ENCODE measurements around the gene SEC16A.

SEC16A gene

DNA sequence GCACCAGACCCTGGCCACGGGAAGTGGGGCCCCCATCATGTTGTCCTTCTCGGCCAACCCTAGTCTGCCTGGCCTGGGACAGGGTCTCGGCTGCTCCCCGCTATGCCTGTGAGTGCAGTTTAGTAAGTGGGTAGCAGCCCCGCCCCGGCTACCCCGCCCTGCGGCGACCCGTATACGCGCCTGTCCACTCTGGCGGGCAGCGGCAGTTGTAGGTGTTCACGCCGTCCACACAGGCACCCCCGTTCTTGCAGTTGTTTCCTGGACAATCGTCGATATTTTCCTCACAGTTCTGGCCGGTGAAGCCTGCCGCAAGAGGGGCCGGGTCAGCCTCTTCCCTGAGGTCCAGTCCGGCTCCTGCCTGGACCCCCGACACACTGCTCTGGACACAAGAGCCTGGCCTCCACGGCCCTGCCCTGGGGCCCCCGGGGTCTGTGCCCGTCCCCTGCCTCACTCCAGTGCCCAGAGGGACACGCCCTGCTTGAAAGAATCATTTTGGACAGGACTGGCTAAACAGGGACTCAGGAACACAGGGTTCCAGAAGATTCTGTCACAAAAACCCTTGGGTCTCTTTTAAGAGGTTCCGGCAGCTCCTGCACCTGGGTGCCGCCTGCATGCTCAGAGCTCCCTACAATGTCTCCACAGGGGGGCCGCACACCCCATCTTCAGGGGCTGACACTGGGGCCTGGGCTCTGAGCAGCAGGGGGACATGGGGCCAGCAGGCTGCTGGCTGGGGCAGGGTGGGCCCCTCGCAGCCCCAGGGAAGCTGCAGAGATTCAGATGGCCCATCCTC, 36.6 kb upstream of the SEC16A start:
- DNase-seq = no peak

DNA sequence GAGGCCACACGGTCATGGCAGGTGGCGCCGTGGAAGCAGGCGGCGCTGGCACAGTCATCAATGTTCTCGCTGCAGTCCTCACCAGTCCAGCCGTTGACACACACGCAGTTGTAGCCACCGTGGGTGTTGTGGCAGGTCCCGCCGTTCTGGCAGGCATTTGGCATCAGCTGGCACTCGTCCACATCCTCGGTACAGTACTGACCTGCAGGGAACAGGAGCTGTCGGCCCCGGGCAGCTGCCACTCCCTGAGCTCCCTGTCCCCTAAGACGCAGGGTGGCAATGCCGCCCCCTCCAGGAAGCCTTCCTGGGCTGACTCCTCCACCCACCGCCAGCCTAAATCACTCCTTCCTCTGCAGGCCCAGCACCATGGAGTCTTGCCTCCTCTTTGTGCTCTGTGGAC, 35.8 kb upstream of the SEC16A start:
- no peak for DNase-seq

DNA sequence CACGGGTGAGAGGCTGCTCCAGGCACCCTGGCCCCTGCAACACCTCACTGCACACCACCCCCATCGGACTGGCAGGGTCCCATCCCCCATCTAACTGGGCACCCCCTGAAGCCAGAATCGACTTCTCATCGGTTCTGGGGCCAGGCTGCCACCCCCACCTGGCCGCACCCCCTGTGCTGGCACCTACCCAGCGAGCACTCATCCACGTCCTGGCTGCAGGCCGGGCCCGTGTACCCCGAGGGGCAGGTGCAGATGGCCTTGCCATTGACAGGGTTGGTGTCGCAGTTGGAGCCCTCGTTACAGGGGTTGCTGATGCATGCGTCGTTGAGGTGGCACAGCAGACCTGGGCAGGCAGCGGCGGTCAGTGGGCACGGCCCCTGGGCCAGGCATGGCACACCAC, 35.1 kb upstream of the SEC16A start:
- no peak for DNase-seq

DNA sequence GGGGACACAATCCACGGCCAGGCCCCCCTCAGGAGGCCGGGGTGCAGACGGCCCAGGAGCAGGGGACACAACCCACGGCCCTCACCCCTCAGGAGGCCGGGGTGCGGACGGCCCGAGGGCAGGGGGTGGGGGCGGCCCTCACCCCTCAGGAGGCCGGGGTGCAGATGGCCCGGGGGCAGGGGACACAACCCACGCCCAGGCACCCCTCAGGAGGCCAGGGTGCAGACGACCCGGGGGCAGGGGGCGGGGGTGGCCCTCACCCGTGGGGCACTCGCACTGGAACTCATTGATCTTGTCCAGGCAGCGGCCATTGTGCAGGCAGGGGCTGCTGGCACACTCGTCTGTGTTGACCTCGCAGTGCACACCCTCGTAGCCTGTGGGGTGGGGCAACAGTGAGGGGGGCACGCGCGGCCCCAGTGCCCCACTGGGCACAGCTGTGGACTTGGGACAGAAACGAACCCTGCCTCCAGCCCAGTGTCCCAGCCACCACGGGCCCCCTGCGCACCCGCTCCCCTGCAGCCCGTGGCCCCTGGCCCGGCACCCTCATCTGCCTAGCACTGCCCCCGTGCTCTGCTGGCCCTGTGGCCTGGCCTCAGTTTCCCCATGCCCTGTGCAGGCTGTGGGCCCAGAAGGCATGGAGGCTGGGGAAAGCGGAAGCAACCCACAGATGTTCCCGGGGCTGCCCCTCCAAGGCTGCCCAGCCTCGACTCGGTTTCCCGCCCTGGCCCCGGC, 34.3 kb upstream of the SEC16A start:
- DNase-seq = no peak

DNA sequence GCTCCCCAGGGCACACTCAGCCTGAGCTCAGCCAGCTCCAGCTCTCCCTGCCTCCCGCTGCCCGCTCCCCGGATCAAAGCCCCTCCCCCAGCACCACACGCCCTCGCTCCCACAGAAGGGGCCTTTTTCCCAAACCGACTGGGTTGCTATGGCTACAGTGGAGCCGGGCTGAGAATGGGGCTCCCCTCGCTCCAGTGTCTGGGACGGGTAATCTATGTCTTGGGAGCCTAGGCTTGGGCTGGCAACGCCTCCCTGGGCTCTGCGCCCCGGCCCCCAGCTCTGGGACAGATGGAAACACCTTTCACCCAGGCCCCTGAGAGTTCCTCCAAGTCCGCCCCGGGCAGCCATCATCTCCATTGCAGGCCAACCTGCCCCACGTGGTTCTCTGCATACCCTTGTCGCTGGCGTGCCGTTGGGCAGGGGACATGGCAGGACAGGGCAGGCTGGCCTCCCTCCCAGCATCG, 33.4 kb upstream of the SEC16A start:
- no peak for DNase-seq

DNA sequence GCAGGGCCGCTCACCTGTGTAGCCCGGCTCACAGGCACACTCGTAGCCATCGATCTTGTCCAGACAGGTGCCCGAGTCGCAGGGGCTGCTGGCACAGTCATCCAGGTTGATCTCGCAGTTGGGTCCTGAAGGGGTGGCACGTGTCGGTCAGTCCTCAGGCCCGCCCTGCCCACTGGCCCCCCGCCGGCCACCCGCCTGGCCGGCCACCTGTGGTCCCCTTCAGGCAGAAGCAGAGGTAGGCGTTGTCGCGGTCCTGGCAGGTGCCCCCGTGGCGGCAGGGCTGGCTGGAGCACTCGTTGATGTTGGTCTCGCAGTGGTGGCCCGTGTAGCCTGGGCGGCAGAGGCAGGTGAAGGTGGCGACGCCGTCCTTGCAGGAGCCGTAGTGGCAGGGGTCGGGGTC, 32.4 kb upstream of the SEC16A start:
- DNase-seq = no peak

DNA sequence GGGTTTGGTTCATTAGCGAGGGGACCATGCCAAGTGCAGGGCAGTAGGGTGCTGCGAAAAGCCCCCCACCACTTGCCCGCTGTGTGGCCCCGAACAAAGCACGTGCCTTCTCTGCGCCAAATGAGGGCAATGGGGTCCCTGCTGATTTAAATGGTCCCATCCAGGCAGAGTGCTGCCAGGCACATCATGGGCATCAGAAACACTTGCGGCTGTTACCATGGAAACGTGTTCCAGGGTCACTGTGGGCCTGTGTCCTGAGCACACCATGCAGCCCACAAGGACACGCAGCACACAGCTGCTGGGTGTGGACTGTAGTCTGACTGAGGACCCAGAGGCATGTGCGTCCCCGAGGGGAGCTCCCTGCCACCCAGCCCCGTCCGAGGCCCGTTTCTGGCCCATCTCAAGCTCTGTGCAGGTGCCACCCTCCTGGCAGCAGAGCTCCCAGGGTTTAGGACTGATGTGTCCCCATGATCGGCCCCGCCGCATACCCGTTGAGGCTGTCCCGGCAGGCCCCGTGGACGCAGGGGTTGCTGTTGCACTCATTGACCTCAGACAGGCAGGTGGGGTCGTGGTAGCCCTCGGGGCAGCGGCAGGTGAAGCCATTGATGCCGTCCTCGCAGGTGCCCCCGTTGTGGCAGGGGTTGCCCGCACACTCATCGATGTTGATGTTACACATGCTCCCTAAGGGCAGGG, 31.3 kb upstream of the SEC16A start:
- no peak for DNase-seq

DNA sequence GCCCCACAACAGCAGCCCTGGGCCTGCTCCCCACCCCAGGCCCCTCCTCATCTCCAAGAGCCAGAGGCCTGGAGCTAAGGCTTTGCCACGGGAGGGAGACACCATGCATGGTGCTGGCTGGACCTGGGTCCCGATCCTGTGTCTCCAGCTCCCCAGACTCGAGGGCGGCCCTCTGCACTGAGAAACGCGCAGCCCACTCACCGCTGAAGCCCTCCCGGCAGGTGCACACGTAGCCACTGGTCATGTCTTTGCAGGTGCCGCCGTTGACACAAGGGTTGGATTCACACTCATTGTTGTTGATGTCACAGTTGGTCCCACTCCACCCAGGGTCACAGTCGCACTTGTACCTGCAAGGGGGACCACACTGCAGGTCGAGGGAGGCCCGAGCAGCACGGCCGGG, 30.4 kb upstream of the SEC16A start:
- no peak for DNase-seq

DNA sequence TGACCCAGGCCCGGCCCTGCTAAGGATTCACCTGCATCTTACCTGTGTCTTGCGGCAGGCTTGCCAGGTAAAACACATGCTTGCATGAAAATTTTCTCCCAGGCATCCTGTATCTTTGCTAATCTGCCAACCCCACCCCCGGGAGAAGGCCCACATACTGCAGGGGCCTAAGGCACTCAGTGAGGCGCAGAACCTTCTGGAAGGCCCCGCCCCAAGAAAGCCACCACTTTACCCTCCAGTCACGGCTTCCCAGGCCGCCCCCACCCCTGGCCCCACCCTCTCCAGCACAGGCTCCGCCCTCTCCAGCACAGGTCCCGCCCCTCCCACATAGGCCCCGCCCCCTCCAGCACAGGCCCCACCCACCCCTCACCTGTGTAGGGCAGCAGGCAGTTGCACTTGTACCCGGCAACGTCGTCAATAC, 29.8 kb upstream of the SEC16A start:
- no peak for DNase-seq

DNA sequence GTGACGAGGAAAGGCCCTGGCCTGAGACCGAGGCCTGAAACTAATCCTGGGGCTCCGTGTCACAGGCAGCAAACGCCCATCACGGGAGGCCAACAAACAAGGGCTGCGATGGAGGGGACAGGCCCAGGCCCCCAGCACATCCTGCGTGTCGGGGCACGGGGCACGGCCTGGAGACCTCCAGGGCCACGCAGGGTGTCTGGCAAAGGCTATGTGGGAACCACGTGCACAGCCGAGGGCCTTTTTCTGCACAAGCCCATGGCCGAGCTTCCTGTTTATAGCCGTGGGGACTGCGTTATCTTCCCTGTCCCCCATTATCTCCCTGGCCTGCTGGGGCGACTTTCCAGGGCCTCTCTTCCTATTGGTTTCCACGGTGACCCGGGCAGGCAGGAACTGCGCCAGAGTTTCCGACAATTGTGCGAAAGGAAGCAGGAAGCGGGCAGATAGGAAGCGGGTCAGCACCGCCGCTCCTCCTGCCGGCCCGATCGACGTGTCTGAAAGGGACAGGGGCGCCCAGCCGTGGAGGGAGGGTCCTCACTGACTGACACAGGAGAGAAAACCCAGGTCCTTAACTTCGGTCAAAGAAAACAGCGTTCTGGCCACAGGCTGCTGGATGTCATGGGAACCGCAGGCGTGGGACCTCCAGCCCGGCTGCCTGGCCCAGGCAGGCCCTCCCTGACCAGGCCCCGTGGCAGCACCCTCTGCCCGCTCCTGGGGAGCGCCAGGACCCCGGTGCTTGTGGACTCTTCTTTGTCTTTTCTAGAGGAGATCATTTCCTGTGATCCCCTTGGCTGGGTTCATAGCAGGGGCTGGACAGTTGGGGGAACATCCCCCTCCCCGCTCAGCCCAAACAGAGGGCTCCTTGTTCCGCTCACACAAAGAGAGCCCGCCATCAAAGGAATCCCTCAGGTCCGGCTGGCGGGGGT, 29.1 kb upstream of the SEC16A start:
- DNase-seq = no peak

DNA sequence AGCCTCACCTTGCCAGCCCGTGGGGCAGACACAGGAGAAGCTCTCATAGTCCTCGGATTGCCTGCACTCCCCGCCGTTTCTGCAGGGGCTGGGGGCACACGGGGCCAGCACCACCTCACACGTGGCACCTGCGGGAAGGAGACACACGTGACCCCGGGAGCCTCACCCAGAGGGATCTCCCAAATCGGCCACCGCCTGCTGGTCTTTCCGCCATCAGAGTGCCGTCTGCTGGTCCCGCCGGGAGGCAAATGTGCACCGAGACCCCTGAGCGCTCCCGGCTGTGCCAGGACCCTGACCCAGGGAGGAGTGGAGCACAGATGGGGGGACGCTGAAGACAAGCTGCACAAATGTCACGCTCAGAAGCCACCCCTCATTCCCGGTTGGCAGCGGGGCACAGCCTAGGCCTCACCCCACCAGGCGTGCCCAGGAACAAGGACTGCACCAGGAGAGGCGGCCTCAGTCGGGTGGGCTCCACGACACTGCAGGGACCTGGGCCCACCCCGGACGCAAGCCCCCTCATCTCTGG, 28.4 kb upstream of the SEC16A start:
- DNase-seq = no peak

DNA sequence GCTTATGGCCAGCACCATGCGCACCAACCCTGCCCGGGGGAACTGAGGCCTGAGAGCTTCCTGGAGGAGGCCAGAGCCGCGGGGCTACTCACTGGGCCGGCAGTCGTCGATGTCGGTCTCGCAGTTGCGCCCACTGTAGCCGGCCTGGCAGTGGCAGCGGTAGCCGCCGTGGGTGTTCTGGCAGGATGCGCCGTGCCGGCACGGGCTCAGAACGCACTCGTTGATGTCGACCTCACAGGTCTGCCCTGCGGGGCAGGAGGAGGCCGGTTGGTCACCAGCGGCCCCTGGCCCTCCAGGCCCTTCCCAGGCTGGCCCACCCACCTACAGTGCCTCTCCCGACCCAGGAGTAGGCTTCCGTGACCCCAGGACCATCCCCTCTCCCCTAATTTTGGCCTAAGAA, 27.7 kb upstream of the SEC16A start:
- DNase-seq = no peak

DNA sequence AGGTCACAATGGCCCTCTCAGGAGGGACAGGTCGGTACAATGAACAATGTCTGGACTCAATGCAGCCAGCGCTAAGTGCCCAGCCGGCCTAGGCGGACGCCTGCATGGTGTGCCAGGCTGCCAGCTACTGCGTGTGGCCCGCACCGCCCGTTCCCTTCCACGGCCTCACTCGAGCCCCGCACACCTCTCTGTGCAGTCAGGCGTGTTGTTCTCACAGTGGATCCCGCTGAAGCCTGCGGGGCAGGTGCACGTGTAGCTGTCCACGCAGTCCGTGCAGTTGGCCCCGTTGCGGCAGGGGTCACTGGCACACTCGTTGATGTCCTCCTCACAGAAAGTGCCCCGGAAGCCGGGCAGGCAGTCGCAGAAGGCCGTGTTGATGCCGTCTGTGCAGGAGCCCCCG, 26.7 kb upstream of the SEC16A start:
- no peak for DNase-seq

DNA sequence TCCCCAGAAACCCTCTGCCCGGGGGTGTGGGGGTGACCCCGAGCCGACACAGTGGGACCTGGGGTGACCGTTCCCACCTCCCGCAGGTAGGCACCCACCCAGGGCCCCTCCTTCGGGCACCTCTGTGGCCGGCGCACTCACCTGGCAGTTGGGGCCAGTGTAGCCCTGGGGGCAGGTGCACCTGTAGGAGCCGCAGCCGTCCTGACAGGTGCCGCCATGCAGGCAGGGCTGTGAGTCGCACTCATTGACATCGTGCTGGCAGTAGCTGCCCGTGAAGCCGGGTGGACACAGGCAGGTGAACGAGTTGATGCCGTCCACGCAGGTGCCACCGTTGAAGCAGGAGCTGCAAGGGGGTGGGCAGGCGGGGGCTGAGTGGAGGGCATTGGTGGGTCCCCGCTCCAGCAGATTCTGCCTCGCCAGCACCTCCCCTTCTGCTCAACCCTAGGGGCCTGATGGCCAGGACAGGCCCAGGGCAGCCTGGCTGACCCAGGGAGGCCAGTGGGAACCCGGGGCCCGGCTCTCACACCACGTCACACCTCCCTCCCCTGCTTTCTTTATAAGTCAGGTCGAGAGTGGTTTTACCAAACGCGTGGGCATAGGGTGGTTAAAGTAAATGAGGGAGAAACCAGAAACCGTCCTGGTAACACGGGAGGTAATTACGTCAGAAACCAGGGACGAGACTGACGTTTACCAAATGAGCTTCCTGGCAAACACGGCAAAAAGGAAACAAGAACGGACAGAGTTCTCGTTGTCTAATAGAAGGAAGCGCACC, 26.1 kb upstream of the SEC16A start:
- no peak for DNase-seq

DNA sequence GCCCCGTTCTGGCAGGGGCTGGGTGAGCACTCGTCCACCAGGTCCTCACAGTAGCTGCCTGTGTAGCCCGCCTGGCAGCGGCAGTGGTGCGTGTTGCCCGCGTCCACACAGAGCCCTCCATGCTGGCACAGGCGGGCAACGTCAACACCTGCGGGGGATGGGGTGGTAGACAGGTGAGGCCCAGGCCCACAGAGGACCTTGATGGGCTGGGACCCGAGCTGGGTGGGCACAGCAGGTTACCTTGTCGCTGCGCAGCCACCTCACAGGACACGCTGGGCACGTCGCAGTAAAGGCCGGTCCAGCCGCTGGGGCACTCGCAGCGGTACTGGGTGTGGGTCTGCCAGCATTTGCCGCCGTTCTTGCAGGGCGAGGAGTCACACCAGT, 25.1 kb upstream of the SEC16A start:
- no peak for DNase-seq

DNA sequence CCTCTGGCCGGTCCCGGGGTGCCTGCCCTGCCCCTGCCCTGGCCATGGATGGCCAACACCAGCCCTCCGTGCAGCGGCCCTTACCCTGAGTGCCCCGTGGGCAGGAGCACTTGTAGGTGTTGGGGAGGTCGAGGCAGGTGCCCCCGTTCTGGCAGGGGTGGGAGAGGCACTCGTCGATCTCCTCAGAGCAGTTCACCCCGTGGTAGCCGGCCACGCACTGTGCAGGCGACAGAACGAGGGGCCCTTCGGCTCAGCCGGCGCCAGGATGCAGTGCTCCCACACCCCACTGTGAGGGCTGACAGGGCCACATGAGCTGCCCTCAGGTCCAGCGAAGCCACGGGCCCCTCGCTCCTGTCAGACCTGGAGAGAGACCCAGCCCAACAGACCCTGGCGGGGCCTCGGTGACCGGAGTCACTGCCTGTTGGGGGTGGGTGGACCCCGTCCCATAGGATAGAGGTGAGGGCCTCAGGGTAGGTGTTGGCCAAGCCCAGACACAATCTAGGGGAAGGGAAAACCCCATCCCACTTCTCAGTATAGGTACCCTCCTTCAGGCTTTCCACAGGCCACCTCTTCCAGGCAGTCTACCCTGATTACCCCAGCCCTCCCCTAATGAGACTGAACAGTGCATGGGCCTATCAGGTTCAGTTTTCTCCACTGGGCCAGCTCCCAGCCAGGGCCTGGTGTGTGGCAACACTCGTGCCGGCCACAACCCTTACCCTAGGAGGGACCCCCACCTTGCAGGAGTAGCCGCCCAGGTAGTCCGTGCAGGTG, 24.6 kb upstream of the SEC16A start:
- DNase-seq = no peak

DNA sequence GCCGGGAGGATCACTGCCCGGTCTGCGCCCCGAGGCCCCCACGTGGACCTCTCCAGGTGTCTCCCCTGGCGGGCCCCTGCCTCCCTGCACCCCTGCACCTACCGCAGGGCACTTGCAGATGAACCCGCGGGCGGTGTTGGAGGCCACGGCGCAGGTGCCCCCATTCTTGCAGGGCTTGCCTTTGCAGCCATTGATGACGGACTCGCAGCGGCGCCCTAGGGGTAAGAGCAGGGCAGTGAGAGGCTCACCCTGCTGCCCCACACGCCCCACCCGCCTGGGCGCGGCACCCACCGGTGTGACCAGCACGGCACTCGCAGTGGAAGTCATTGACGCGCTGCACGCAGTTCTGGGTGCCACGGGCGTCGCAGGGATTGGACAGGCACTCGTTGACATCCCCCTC, 23.6 kb upstream of the SEC16A start:
- no peak for DNase-seq

DNA sequence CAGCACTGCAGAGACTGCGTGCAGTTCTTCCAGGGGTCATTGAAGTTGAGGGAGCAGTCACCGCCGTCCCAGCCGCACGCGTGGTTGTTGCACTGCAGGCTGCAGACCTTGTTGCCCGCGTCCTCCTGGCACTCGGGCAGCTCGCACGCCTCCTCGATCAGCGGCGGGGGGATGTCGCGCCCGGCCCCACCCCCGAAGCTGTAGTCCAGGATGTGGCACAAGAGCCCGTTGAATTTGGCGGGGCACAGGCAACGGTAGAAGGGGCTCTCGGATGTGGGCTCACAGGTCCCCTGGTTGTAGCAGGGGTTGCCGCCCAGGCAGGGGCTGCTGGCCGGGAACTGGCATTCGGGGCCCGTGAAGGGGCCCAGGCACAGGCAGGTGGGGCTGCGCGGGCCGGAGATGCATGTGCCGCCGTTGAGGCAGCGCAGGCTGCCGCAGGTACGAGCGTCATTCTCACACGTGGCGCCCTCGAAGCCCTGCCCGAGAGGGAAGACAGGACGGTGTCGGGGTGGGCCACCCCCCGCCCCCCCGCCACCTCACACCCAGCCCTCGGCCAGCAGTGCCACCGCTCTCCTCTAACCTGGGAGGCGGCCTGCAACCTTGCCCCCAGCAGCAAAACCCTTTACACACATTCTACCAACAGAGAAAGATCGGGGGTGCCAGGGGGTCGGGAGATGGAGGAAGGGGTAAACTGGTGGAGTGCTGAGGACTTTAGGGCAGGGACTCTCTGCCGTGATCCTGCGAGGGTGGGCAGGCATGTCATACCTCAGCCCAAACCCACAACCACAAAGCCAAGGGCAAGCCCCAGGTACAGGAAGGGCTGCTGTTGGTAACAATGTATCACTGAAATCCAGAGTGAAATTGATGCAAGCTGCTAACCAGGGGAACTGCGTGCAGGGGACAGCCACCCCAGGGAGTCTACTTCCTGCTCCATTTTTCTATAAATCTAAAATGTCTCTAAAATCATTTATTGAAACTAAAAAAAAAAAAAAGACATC, 22.9 kb upstream of the SEC16A start:
- no peak for DNase-seq

DNA sequence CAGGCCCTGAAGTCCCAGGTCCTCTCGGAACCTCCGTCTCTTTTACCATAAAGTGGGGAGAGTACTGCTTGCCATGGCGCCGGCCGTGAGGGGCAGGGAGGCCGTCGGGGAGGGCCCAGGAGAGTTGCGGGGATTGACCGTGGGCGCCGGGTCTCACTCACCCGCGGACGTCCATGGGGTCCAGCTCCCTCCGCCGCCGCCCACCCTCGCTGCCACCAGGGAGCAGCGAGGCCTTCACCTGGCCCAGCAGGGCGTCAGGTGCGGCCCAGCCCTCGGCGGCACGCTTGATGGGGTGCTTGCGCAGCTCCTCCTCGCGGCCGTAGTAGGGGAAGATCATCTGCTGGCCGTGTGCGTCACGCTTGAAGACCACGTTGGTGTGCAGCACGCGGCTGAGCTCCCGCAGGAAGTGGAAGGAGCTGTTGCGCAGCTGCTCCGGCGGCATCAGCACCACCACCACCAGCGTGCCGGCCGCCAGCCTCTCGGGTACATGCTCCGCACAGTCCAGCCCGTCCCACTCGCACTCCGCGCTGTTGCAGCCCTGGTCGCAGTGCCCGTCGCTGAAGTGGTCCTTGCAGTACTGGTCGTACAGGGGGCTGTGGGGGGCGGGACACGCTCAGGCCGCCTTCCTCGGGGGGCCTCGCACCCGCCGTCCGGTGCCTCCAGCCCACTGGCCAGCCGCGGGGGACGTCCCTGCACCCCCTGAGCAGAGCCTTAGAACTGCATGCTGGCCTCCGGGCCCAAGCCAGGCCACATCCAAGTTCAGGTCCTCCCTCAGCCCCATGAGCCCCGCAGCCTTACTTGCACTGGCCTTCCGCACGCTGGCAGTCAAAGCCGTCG, 21.9 kb upstream of the SEC16A start:
- no peak for DNase-seq

Measured in activated CD8-positive, alpha-beta memory T cell treated with anti-CD3 and anti-CD28 coated beads, Interleukin-2, amount 50 U/mL, for 4 hours (primary cell).